Neural progenitor cell (in vitro differentiated cells): ENCODE results near the gene SPP2. TPM values are rescaled to one million over a fixed set of nuclear protein-coding genes. Genes with fewer than 3 reads are reported as not detected.

Experiments
- DNase-seq: peaks from one replicate; pipeline ENCODE4 v3.0.0-alpha.2; 2016; ENCODE audit warnings: low spot score
- H2AFZ ChIP-seq: fragments of 200-600 bp; sonication (generic); replicated peaks from 2 replicates; pipeline ENCODE4 v1.6.1; 2016; ENCODE audit warnings: antibody characterized with exemption
- H3F3A ChIP-seq: fragments of 200-600 bp; sonication (generic); 2 replicates; pipeline ENCODE4 v1.6.1; 2016; ENCODE audit warnings: antibody characterized with exemption, low read depth
- H3K27ac ChIP-seq: fragments of 200-600 bp; sonication (generic); 2 replicates; pipeline ENCODE4 v1.5.1; 2016; ENCODE audit warnings: mild to moderate bottlenecking
- H3K27me3 ChIP-seq: fragments of 200-600 bp; sonication (generic); 2 replicates; pipeline ENCODE4 v1.6.1; 2016; ENCODE audit warnings: mild to moderate bottlenecking, moderate library complexity
- H3K36me3 ChIP-seq: fragments of 200-600 bp; sonication (generic); 2 replicates; pipeline ENCODE4 v1.5.1; 2016
- H3K4me1 ChIP-seq: fragments of 200-600 bp; sonication (generic); 2 replicates; pipeline ENCODE4 v1.6.1; 2016; ENCODE audit warnings: mixed run types
- H3K4me2 ChIP-seq: fragments of 200-600 bp; sonication (generic); 2 replicates; pipeline ENCODE4 v1.6.1; 2016
- H3K4me3 ChIP-seq: fragments of 200-600 bp; sonication (generic); 2 replicates; pipeline ENCODE4 v1.5.1; 2016
- H3K79me2 ChIP-seq: fragments of 200-600 bp; sonication (generic); 2 replicates; pipeline ENCODE4 v1.6.1; 2016; ENCODE audit warnings: low read depth
- H3K9ac ChIP-seq: fragments of 200-600 bp; sonication (generic); 2 replicates; pipeline ENCODE4 v1.6.1; 2016
- H3K9me3 ChIP-seq: fragments of 200-600 bp; sonication (generic); 2 replicates; pipeline ENCODE4 v1.5.1; 2016; ENCODE audit warnings: low read depth
- H4K20me1 ChIP-seq: fragments of 200-600 bp; sonication (generic); 2 replicates; pipeline ENCODE4 v1.6.1; 2016; ENCODE audit warnings: low read depth
- H3K27ac Mint-ChIP-seq: 3 replicates; pipeline ENCODE4 v1.8.0; 2021; ENCODE audit warnings: mixed read lengths
- H3K27me3 Mint-ChIP-seq: 2 replicates; pipeline ENCODE4 v1.8.0; 2022; ENCODE audit warnings: low read depth, mild to moderate bottlenecking, inconsistent platforms, moderate library complexity, mixed read lengths; ENCODE audit not compliant: insufficient read depth
- H3K36me3 Mint-ChIP-seq: 3 replicates; pipeline ENCODE4 v1.8.0; 2021; ENCODE audit warnings: mixed read lengths
- H3K4me1 Mint-ChIP-seq: 3 replicates; pipeline ENCODE4 v1.8.0; 2021; ENCODE audit warnings: mixed read lengths
- H3K4me3 Mint-ChIP-seq: 3 replicates; pipeline ENCODE4 v1.8.0; 2021; ENCODE audit warnings: mild to moderate bottlenecking, moderate library complexity, mixed read lengths
- H3K9me3 Mint-ChIP-seq: 3 replicates; pipeline ENCODE4 v1.8.0; 2020; ENCODE audit warnings: mixed read lengths
- EZH2 ChIP-seq: fragments of 200-600 bp; sonication (generic); IDR thresholded peaks from 2 replicates; pipeline ENCODE4 v1.6.1; 2017; ENCODE audit warnings: antibody characterized with exemption, mild to moderate bottlenecking, moderate library complexity
- EZH2phosphoT487 ChIP-seq: fragments of 200-600 bp; sonication (generic); IDR thresholded peaks from 2 replicates; pipeline ENCODE4 v1.6.1; 2017; ENCODE audit warnings: antibody characterized with exemption
- total RNA-seq: library from RNA; depleted of rRNA; stranded (reverse); fragments of >200 nt; gene quantifications from 2 replicates; pipeline ENCODE4 v1.2.3, GENCODE V29; 2015; ENCODE audit warnings: low replicate concordance
- TF ChIP-seq, protein P1 (sequence below): fragments of 200-600 bp; sonication (generic); IDR thresholded peaks from 2 replicates; pipeline ENCODE4 v1.5.1; 2017; ENCODE audit warnings: antibody characterized with exemption, mild to moderate bottlenecking

The SPP2 gene
- total RNA-seq, 1 donor from 2014 or later = not detected

GRCh38 chr2:234078129-234078528 lies 27.6 kb downstream of the SPP2 start:
- H3K27ac Mint-ChIP-seq = no peak overlapping the region
- no peaks in the 10 kb centered on the region for H3K9me3 ChIP-seq
- no peak for TF ChIP-seq EZH2
- no peak for TF ChIP-seq EZH2phosphoT487
- TF ChIP-seq, protein P1, sequence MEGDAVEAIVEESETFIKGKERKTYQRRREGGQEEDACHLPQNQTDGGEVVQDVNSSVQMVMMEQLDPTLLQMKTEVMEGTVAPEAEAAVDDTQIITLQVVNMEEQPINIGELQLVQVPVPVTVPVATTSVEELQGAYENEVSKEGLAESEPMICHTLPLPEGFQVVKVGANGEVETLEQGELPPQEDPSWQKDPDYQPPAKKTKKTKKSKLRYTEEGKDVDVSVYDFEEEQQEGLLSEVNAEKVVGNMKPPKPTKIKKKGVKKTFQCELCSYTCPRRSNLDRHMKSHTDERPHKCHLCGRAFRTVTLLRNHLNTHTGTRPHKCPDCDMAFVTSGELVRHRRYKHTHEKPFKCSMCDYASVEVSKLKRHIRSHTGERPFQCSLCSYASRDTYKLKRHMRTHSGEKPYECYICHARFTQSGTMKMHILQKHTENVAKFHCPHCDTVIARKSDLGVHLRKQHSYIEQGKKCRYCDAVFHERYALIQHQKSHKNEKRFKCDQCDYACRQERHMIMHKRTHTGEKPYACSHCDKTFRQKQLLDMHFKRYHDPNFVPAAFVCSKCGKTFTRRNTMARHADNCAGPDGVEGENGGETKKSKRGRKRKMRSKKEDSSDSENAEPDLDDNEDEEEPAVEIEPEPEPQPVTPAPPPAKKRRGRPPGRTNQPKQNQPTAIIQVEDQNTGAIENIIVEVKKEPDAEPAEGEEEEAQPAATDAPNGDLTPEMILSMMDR = no peak
- H3K4me3 Mint-ChIP-seq = no peak overlapping the region
- no peak overlapping the region for H3K9ac ChIP-seq
- peaks cover 13% of the 10 kb centered on the region for H3K4me1 Mint-ChIP-seq
- no peaks in the 10 kb centered on the region for H3F3A ChIP-seq
- no peaks in the 10 kb centered on the region for H3K4me1 ChIP-seq
- H3K4me3 ChIP-seq = no peak overlapping the region
- no peak overlapping the region for H3K4me2 ChIP-seq
- DNase-seq = no peak
- H3K79me2 ChIP-seq = no peaks in the 10 kb centered on the region
- no peak overlapping the region for H2AFZ ChIP-seq
- H3K27me3 Mint-ChIP-seq = peaks cover 3% of the 10 kb centered on the region
- H3K36me3 ChIP-seq = no peaks in the 10 kb centered on the region
- H3K27me3 ChIP-seq = no peaks in the 10 kb centered on the region
- H3K27ac ChIP-seq = no peak overlapping the region
- no peaks in the 10 kb centered on the region for H3K9me3 Mint-ChIP-seq
- H4K20me1 ChIP-seq = no peaks in the 10 kb centered on the region
- no peaks in the 10 kb centered on the region for H3K36me3 Mint-ChIP-seq

GRCh38 chr2:234081970-234082822 lies 31.7 kb downstream of the SPP2 start:
- H3K36me3 ChIP-seq = no peaks in the 10 kb centered on the region
- Mint-ChIP-seq H3K27me3 (no peaks in the 10 kb centered on the region), H3K36me3 (no peaks in the 10 kb centered on the region), H3K9me3 (peaks cover 5% of the 10 kb centered on the region), H3K27ac (no peak overlapping the region), H3K4me1 (no peaks in the 10 kb centered on the region), H3K4me3 (no peak overlapping the region)
- H3K27me3 ChIP-seq = no peaks in the 10 kb centered on the region
- no peak for DNase-seq
- no peaks in the 10 kb centered on the region for H4K20me1 ChIP-seq
- H3K27ac ChIP-seq = no peak overlapping the region
- no peak overlapping the region for H3K9ac ChIP-seq
- no peak overlapping the region for H3K4me3 ChIP-seq
- no peak for TF ChIP-seq EZH2
- TF ChIP-seq, protein P1 = no peak
- no peak for TF ChIP-seq EZH2phosphoT487
- H3K4me2 ChIP-seq = no peak overlapping the region
- no peak overlapping the region for H2AFZ ChIP-seq
- no peaks in the 10 kb centered on the region for H3K9me3 ChIP-seq
- H3K4me1 ChIP-seq = no peaks in the 10 kb centered on the region
- H3F3A ChIP-seq = no peaks in the 10 kb centered on the region
- no peaks in the 10 kb centered on the region for H3K79me2 ChIP-seq

GRCh38 chr2:234083572-234084348 lies 33.3 kb downstream of the SPP2 start:
- Mint-ChIP-seq H3K4me3 (no peak overlapping the region), H3K9me3 (peaks cover 12% of the 10 kb centered on the region), H3K27me3 (no peaks in the 10 kb centered on the region), H3K4me1 (no peaks in the 10 kb centered on the region), H3K36me3 (no peaks in the 10 kb centered on the region), H3K27ac (no peak overlapping the region)
- H3K27me3 ChIP-seq = no peaks in the 10 kb centered on the region
- H3K9me3 ChIP-seq = peaks cover 7% of the 10 kb centered on the region
- H2AFZ ChIP-seq = no peak overlapping the region
- H3K4me2 ChIP-seq = no peak overlapping the region
- H3K79me2 ChIP-seq = no peaks in the 10 kb centered on the region
- H4K20me1 ChIP-seq = no peaks in the 10 kb centered on the region
- H3K4me1 ChIP-seq = no peaks in the 10 kb centered on the region
- no peak for TF ChIP-seq EZH2phosphoT487
- TF ChIP-seq, protein P1 = no peak
- H3K27ac ChIP-seq = no peak overlapping the region
- no peak overlapping the region for H3K4me3 ChIP-seq
- H3F3A ChIP-seq = no peaks in the 10 kb centered on the region
- peaks cover 3% of the 10 kb centered on the region for H3K36me3 ChIP-seq
- DNase-seq = no peak
- no peak overlapping the region for H3K9ac ChIP-seq
